Heart right ventricle (tissue), 16 donors: ENCODE results near the gene SYNE1. TPM values are rescaled to one million over a fixed set of nuclear protein-coding genes. Genes with fewer than 3 reads are reported as not detected.

Source experiments
- ATAC-seq, 8 donors: fragments of 200-7000 bp; cut with Tn5 transposase; one replicate each; pipeline ENCODE4 v1.9.1; 2020; ENCODE audit warnings: mild to moderate bottlenecking in 8 of 8, moderate library complexity in 8 of 8, moderate number of reproducible peaks in 1 of 8
- DNase-seq, 2 donors: peaks; one replicate each; pipeline ENCODE4 v3.0.0-alpha.2; 2020
- H3K27ac ChIP-seq, 10 donors: fragments of 200-600 bp; sonication (generic) in 2 of 10; one replicate each; pipeline versions ENCODE4 v1.5.0 to v1.8.0; 2020 to 2022; ENCODE audit warnings: mild to moderate bottlenecking in 3 of 10
- H3K27me3 ChIP-seq, 7 donors: fragments of 200-600 bp; one replicate each; pipeline ENCODE4 v1.8.0; 2021 to 2022; ENCODE audit warnings: mild to moderate bottlenecking in 2 of 7
- H3K36me3 ChIP-seq, 9 donors: fragments of 200-600 bp; sonication (generic) in 1 of 9; one replicate each; pipeline versions ENCODE4 v1.5.0 to v1.8.0; 2020 to 2022; ENCODE audit warnings: mild to moderate bottlenecking in 2 of 9
- H3K4me1 ChIP-seq, 9 donors: fragments of 200-600 bp; sonication (generic) in 1 of 9; one replicate each; pipeline versions ENCODE4 v1.5.0 to v1.8.0; 2020 to 2022; ENCODE audit warnings: mild to moderate bottlenecking in 4 of 9
- H3K4me3 ChIP-seq, 10 donors: fragments of 200-600 bp; sonication (generic) in 2 of 10; one replicate each; pipeline versions ENCODE4 v1.5.0 to v1.8.0; 2020 to 2022; ENCODE audit warnings: mild to moderate bottlenecking in 7 of 10, moderate library complexity in 2 of 10
- H3K9me3 ChIP-seq, 11 donors: fragments of 200-600 bp in 10 of 11; sonication (generic) in 2 of 11; one replicate each; pipeline versions ENCODE4 v1.5.0 to v1.8.0; 2013 to 2022; ENCODE audit warnings: mild to moderate bottlenecking in 2 of 11, control low read depth in 1 of 11, moderate library complexity in 1 of 11
- WGBS, 2 donors: extraction: QIAGEN DNeasy Blood & Tissue Kit; methylation state at CpG; one replicate each; pipeline ENCODE4 v1.1.7; 2013; ENCODE audit warnings: inconsistent platforms in 1 of 2; 5-methylcytosine and 5-hydroxymethylcytosine counted together
- intact Hi-C, 10 donors: fragments of 100-400 bp; cut with DNase I; formaldehyde crosslinking; loops; one replicate each; pipeline versions ENCODE4 v1.11.1 to v1.14.2; 2022
- polyA plus RNA-seq, 2 donors: library from polyadenylated mRNA; stranded (reverse); fragments of 200-250 nt; gene quantifications; one replicate each; pipeline ENCODE4 v1.2.3, GENCODE V29; 2013
- total RNA-seq, 10 donors: library from RNA; stranded (reverse); fragmentation: NEBNext Ultra II Directional in 3 of 10; extraction: Animal tissue kit (Norgen Biotek cat#: 25700) in 3 of 10; gene quantifications; one replicate each; pipeline versions ENCODE4 v1.2.1 to v1.2.4, GENCODE V29; 2021 to 2023
- TF ChIP-seq, protein P1 (sequence below), 9 donors: fragments of 200-600 bp; sonication (generic) in 2 of 9; IDR thresholded peaks; one replicate each; pipeline versions ENCODE4 v1.5.0 to v1.8.0; 2021 to 2022; ENCODE audit warnings: antibody characterized with exemption in 9 of 9, mild to moderate bottlenecking in 5 of 9, moderate library complexity in 1 of 9
- donor health status: Arrhythmogenic right ventricular cardiomyopathy.
- donor health status: ischemic (EF 13 %, LVEDD 7.1; RV severe dilation, severe dysfunction).
- donor health status: healthy with polysubstance abuse.
- donor health status: DM: no; HTN: yes; CAD: no.
- donor health status: DM: no; HTN: no; CAD: no.
- donor health status: ischemic (EF 25% LVEDD 6.9; RV normal size, moderate dysfunction).
- donor health status: ischemic (EF 25% LVEDD 5.7; RV mildly dilated, moderate dysfunction).
- donor health status: healthy.
- donor health status: DM: yes; HTN: yes; CAD: no.
- donor health status: Ischemic cardiomyopathy.
- donor health status: ischemic (EF 35%, LVEDD 5.7; RV mildly dilated, moderate dysfunction).
- donor health status: nonischemic (EF 11% LVEDD 7.7; RV severe dilation, severe dysfunction).
- donor health status: DM: yes; HTN: yes; CAD: no.
- donor health status: PGD.
- donor health status: ischemic (EF 29% LVEDD 5.4; RV normal size, mild dysfunction).
- donor health status: nonischemic (EF 23%, LVEDD 6.1; RV moderate dilation, normal function).

SYNE1 gene
- total and polyA plus RNA-seq, 12 donors: 18.9 to 176 (median 126) TPM

GRCh38 chr6:152305672-152306071, 331.5 kb downstream of the SYNE1 start:
- no peak for ATAC-seq
- intact Hi-C loops: no loop called here
- DNase-seq: no peak
- Histone ChIP-seq H3K9me3 (no peaks in the 10 kb centered on the region), H3K27me3 (no peaks in the 10 kb centered on the region), H3K27ac (peak overlapping the region in 6 of 10 donors; percentile 11 to 77 (median 29)), H3K4me3 (no peak overlapping the region), H3K4me1 (peaks cover 0 to 24% (median 13%) of the 10 kb centered on the region in 9 donors), H3K36me3 (peaks cover 0 to 86% (median 44%) of the 10 kb centered on the region in 9 donors)
- TF ChIP-seq, protein P1, sequence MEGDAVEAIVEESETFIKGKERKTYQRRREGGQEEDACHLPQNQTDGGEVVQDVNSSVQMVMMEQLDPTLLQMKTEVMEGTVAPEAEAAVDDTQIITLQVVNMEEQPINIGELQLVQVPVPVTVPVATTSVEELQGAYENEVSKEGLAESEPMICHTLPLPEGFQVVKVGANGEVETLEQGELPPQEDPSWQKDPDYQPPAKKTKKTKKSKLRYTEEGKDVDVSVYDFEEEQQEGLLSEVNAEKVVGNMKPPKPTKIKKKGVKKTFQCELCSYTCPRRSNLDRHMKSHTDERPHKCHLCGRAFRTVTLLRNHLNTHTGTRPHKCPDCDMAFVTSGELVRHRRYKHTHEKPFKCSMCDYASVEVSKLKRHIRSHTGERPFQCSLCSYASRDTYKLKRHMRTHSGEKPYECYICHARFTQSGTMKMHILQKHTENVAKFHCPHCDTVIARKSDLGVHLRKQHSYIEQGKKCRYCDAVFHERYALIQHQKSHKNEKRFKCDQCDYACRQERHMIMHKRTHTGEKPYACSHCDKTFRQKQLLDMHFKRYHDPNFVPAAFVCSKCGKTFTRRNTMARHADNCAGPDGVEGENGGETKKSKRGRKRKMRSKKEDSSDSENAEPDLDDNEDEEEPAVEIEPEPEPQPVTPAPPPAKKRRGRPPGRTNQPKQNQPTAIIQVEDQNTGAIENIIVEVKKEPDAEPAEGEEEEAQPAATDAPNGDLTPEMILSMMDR (IDR thresholded peaks at IDR 0.05): no peak
- 56 to 62% methylated on average over 1 of the region's 1 CpG for WGBS, 2 donors

- no peaks in the 10 kb centered on the region for H3K9me3 ChIP-seq
- H3K36me3 ChIP-seq: peaks cover 0 to 86% (median 9%) of the 10 kb centered on the region in 9 donors
- WGBS, 2 donors: 3% methylated on average over 44 of the region's 44 CpGs
- no peaks in the 10 kb centered on the region for H3K27me3 ChIP-seq
- peak; percentile 95 to 99 (median 97) for ATAC-seq
- H3K4me3 ChIP-seq: peak overlapping the region; percentile 23 to 74 (median 61)
- TF ChIP-seq, protein P1 (IDR thresholded peaks at IDR 0.05): peak; percentile 38 to 77 (median 70)
- H3K27ac ChIP-seq: peak overlapping the region; percentile 62 to 93 (median 82)
- peak; percentile 88 for DNase-seq
- peaks cover 0 to 55% (median 23%) of the 10 kb centered on the region in 9 donors for H3K4me1 ChIP-seq
- intact Hi-C loops: loop anchor here in 3 of 10 donors (5.0 kb wide), 2 partner anchors 35 to 40 kb away; no protein-coding TSS in a partner anchor
These were observed 335.2 kb downstream of the SYNE1 start for GRCh38 chr6:152301765-152302568.

GRCh38 chr6:152301021-152301764, 336.0 kb downstream of the SYNE1 start:
- Histone ChIP-seq H3K4me1 (peaks cover 0 to 62% (median 23%) of the 10 kb centered on the region in 9 donors), H3K36me3 (peaks cover 0 to 86% (median 10%) of the 10 kb centered on the region in 9 donors), H3K27me3 (no peaks in the 10 kb centered on the region), H3K9me3 (no peaks in the 10 kb centered on the region), H3K4me3 (peak overlapping the region; percentile 23 to 74 (median 61)), H3K27ac (peak overlapping the region; percentile 62 to 93 (median 82))
- DNase-seq (no peak), ATAC-seq (peak in 7 of 8 donors; percentile 30 to 54 (median 49))
- WGBS, 2 donors: 25 to 35% methylated on average over 7 of the region's 7 CpGs
- TF ChIP-seq, protein P1 (IDR thresholded peaks at IDR 0.05): no peak
- intact Hi-C loops: loop anchor here in 3 of 10 donors (5.0 kb wide), 2 partner anchors 36 to 41 kb away; no protein-coding TSS in a partner anchor

DNA sequence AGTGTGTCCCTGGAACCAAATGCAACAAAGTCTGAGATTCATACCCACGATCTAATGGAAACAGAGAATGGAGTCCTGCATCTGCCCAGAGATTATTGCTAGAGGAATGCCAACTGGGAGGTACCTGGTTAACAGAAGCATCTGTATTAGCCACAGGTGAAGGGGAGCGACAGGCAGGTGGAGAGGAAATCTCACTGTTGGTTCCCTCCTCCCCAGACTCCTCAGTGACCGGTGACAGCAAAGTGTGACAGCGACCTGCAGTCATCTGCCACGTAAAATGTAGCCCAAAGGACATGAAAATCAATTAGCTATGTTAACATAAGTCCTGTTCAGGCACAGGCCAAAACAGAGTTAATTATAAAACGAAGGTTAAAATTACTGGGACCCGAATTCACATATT, 336.6 kb downstream of the SYNE1 start:
- H3K4me3 ChIP-seq: peak overlapping the region in 4 of 10 donors; percentile 60 to 74 (median 64)
- no peak for DNase-seq
- peaks cover 0 to 61% (median 24%) of the 10 kb centered on the region in 9 donors for H3K4me1 ChIP-seq
- no peaks in the 10 kb centered on the region for H3K27me3 ChIP-seq
- 81 to 82% methylated on average over 7 of the region's 7 CpGs for WGBS, 2 donors
- no peak for ATAC-seq
- TF ChIP-seq, protein P1 (IDR thresholded peaks at IDR 0.05): no peak
- H3K9me3 ChIP-seq: no peaks in the 10 kb centered on the region
- H3K27ac ChIP-seq: peak overlapping the region in 3 of 10 donors; percentile 1 to 82 (median 7)
- H3K36me3 ChIP-seq: peaks cover 0 to 86% (median 10%) of the 10 kb centered on the region in 9 donors
- intact Hi-C loops: loop anchor here in 3 of 10 donors (5.0 kb wide), 2 partner anchors 37 to 42 kb away; no protein-coding TSS in a partner anchor
